Naive thymus-derived CD4-positive, alpha-beta T cell (primary cell): Measurements from ENCODE around the gene SLCO2A1. TPM values are rescaled to one million over a fixed set of nuclear protein-coding genes. Genes with fewer than 3 reads are reported as not detected.

Experiments
- ATAC-seq: fragments of 150-1000 bp; cut with Tn5 transposase; 2 replicates; pipeline ENCODE4 v1.10.0; 2021; ENCODE audit warnings: mild to moderate bottlenecking, moderate library complexity
- CTCF ChIA-PET: fragments of 350-600 bp; sonication (Branson Sonifier 250); formaldehyde crosslinking; loops from one replicate; lab custom pipeline; 2021; ENCODE audit warnings: antibody characterized with exemption; lab: Charles Lee
- POLR2A ChIA-PET: fragments of 350-600 bp; sonication (Branson Sonifier 250); formaldehyde crosslinking; loops from one replicate; lab custom pipeline; 2021; ENCODE audit warnings: antibody characterized with exemption, inconsistent platforms; lab: Charles Lee
- DNase-seq, 9 donors: peaks; one replicate each; pipeline versions ENCODE4 v3.0.0 to v3.0.0-alpha.2; 2020 to 2022; ENCODE audit warnings: mixed read lengths in 1 of 9
- H3K27ac ChIP-seq: one replicate; pipeline ENCODE4 v1.7.0; 2013; ENCODE audit warnings: mild to moderate bottlenecking, low read depth, low read length, moderate library complexity
- H3K27me3 ChIP-seq, 2 donors: one replicate each; pipeline ENCODE4 v1.7.0; 2013; ENCODE audit warnings: low read length in 2 of 2, mild to moderate bottlenecking in 2 of 2, moderate library complexity in 2 of 2; ENCODE audit not compliant: control insufficient read depth in 2 of 2, insufficient read depth in 2 of 2
- H3K36me3 ChIP-seq, 3 experiments: 1 replicate in 2 of 3; 2 replicates in 1 of 3; pipeline ENCODE4 v1.7.0; 2013; ENCODE audit warnings: low read length in 3 of 3, mild to moderate bottlenecking in 3 of 3, moderate library complexity in 1 of 3; ENCODE audit not compliant: insufficient read depth in 3 of 3, control insufficient read depth in 2 of 3
- H3K4me1 ChIP-seq, 2 donors: one replicate each; pipeline ENCODE4 v1.7.0; 2013; ENCODE audit warnings: low read length in 2 of 2, mild to moderate bottlenecking in 2 of 2, moderate library complexity in 1 of 2; ENCODE audit not compliant: control insufficient read depth in 2 of 2, insufficient read depth in 2 of 2
- H3K4me3 ChIP-seq: 2 replicates; pipeline ENCODE4 v1.7.0; 2013; ENCODE audit warnings: mild to moderate bottlenecking, low read length
- H3K9me3 ChIP-seq, 3 experiments: 1 replicate in 2 of 3; 2 replicates in 1 of 3; pipeline ENCODE4 v1.7.0; 2013; ENCODE audit warnings: low read length in 3 of 3; ENCODE audit not compliant: control insufficient read depth in 2 of 3
- H3K27ac Mint-ChIP-seq, 9 donors: one replicate each; pipeline ENCODE4 v1.8.0; 2020 to 2022; ENCODE audit warnings: mixed read lengths in 9 of 9, mild to moderate bottlenecking in 8 of 9, moderate library complexity in 5 of 9, inconsistent platforms in 2 of 9
- H3K27me3 Mint-ChIP-seq, 5 donors: one replicate each; pipeline ENCODE4 v1.8.0; 2021 to 2022; ENCODE audit warnings: mixed read lengths in 5 of 5, mild to moderate bottlenecking in 1 of 5
- H3K36me3 Mint-ChIP-seq, 5 donors: one replicate each; pipeline ENCODE4 v1.8.0; 2020 to 2022; ENCODE audit warnings: mixed read lengths in 5 of 5, mild to moderate bottlenecking in 3 of 5, inconsistent platforms in 1 of 5
- H3K4me1 Mint-ChIP-seq, 7 donors: one replicate each; pipeline ENCODE4 v1.8.0; 2020 to 2022; ENCODE audit warnings: mixed read lengths in 7 of 7, mild to moderate bottlenecking in 3 of 7, inconsistent platforms in 1 of 7
- H3K4me3 Mint-ChIP-seq, 10 donors: one replicate each; pipeline ENCODE4 v1.8.0; 2020 to 2022; ENCODE audit warnings: mild to moderate bottlenecking in 10 of 10, mixed read lengths in 10 of 10, moderate library complexity in 6 of 10, inconsistent platforms in 2 of 10
- H3K9me3 Mint-ChIP-seq, 11 donors: one replicate each; pipeline ENCODE4 v1.8.0; 2020 to 2022; ENCODE audit warnings: mixed read lengths in 11 of 11, mild to moderate bottlenecking in 4 of 11, inconsistent platforms in 1 of 11, moderate library complexity in 1 of 11
- intact Hi-C, 2 donors: fragments of 100-400 bp; cut with micrococcal nuclease; formaldehyde crosslinking; loops; one replicate each; pipeline ENCODE4 v1.15.1; 2023
- polyA plus RNA-seq, 2 donors: library from polyadenylated mRNA; unstranded; fragments of 300-500 nt; fragmentation: Illumina TruSeq; gene quantifications; one replicate each; pipeline ENCODE4 v1.2.3, GENCODE V29; 2021
- total RNA-seq, 6 experiments: library from RNA in 5 of 6; stranded (reverse) in 5 of 6; gene quantifications; 1 replicate in 5 of 6; 2 replicates in 1 of 6; pipeline ENCODE4 v1.2.3 and lab custom pipeline; 2021 to 2026

The SLCO2A1 gene
- total and polyA plus RNA-seq, 7 experiments from 2014 or later, result not detected

DNA sequence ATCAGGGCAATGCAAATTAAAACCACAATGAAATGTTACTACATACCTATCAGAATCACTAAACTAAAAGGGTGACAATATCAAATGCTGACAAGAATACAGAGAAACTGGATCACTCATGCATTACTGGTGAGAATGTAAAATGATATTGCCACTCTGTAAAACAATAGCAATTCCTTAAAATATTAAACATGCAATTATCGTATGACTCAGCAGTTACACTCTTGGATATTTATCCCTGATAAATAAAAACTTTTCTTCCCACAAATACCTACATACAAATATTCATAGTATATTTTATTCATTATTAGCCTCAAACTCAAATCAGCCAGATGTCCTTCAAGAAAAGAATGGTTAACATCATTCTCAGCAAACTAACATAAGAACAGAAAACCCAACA lies 108.1 kb downstream of the SLCO2A1 start:
- Histone ChIP-seq H3K4me1 (no peaks in the 10 kb centered on the region), H3K4me3 (no peak overlapping the region), H3K36me3 (no peaks in the 10 kb centered on the region), H3K9me3 (no peaks in the 10 kb centered on the region), H3K27ac (no peak overlapping the region), H3K27me3 (no peaks in the 10 kb centered on the region)
- Mint-ChIP-seq H3K4me3 (no peak overlapping the region), H3K27me3 (peaks cover 10 to 44% (median 28%) of the 10 kb centered on the region in 5 donors), H3K27ac (no peak overlapping the region), H3K4me1 (peaks cover 0 to 1% (median 0%) of the 10 kb centered on the region in 7 donors), H3K9me3 (peaks cover 0 to 8% (median 0%) of the 10 kb centered on the region in 11 donors), H3K36me3 (no peaks in the 10 kb centered on the region)
- no peak for DNase-seq
- ChIA-PET CTCF (no interaction called here), POLR2A (no interaction called here)
- ATAC-seq, result no peak
- intact Hi-C loops, result loop anchor here (10.0 kb wide), 2 partner anchors 477 to 563 kb away; partner anchors contain the start of genes ANAPC13 (in 1 of the 2) and CEP63 (in 1 of the 2)

DNA sequence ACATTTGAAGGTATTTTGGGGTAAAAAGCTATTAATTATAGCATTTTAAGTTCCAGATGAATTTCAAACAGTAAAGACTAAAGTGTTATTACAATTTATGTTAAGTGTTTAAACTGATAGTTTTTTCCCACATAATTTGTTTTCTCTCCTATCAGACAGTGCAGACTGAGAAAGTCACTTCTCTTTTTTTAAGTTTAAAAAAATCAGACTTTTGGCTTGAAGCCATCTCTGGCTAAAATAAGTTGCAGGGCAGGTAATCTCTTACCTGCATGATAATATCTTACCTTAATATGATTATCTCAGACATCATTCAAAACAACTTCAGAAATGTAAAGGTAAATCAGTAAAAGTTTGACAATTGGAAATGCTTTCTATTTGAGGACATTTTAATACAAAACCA lies 112.6 kb downstream of the SLCO2A1 start:
- Mint-ChIP-seq H3K4me1 (no peaks in the 10 kb centered on the region), H3K27ac (no peak overlapping the region), H3K36me3 (no peaks in the 10 kb centered on the region), H3K9me3 (peaks cover 0 to 8% (median 0%) of the 10 kb centered on the region in 11 donors), H3K27me3 (peaks cover 25 to 39% (median 28%) of the 10 kb centered on the region in 5 donors), H3K4me3 (no peak overlapping the region)
- DNase-seq, result no peak
- no peak for ATAC-seq
- POLR2A ChIA-PET, result no interaction called here
- CTCF ChIA-PET, result no interaction called here
- Histone ChIP-seq H3K27ac (no peak overlapping the region), H3K4me1 (no peaks in the 10 kb centered on the region), H3K27me3 (no peaks in the 10 kb centered on the region), H3K9me3 (no peaks in the 10 kb centered on the region), H3K36me3 (no peaks in the 10 kb centered on the region), H3K4me3 (no peak overlapping the region)
- intact Hi-C loops, result no loop called here

DNA sequence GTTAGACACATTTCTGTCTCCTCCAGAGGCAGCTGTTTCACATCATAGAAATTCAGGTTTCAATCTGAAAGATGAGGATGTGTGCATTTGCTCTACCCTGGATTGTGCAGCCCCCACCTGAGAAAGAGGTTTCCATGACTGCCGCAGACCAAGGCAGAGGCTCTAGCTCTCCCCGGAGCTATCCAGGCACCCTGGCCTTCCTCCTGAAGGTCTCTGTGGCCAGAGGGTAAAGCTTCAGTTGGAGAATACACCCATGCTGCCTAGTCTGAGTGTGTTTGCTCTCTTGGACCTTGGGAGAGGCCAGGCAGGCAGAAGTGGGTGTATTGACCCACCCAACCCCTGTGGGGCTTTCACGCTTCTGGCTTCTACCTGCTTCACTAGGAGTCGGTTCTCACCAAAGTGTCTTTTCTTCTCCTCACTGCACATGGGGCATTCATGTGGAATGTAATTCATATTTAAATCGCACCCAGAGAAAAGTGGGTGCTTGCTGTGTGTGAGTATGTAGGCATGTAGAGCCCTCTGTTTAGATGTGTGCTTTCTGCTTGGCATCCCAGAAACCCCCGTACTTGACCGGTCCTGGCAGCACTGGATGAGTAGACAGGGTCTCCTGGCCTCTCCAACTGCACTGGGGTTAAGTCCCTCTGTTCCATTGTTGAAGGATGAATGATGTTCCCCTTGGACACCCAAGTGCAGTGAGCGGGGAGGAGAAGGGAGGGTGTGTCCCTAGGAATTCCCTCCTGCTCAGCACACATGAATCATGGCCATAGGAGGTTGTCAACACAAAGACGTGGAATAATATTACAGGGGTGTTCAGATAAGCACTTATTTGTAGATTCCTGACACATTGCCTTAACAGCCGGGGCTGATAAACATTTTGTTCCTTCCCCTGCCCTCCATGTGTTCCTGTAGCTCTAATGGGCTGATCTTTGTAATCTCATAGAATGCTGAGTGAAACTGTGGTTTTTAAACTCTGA lies 113.8 kb downstream of the SLCO2A1 start:
- Mint-ChIP-seq H3K27ac (no peak overlapping the region), H3K4me3 (no peak overlapping the region), H3K27me3 (peaks cover 22 to 39% (median 25%) of the 10 kb centered on the region in 5 donors), H3K36me3 (no peaks in the 10 kb centered on the region), H3K4me1 (no peaks in the 10 kb centered on the region), H3K9me3 (peaks cover 0 to 8% (median 0%) of the 10 kb centered on the region in 11 donors)
- ATAC-seq (no peak), DNase-seq (no peak)
- Histone ChIP-seq H3K27ac (no peak overlapping the region), H3K4me1 (no peaks in the 10 kb centered on the region), H3K27me3 (peaks cover 0 to 8% of the 10 kb centered on the region in 2 donors), H3K4me3 (no peak overlapping the region), H3K9me3 (no peaks in the 10 kb centered on the region), H3K36me3 (no peaks in the 10 kb centered on the region)
- ChIA-PET CTCF (interaction anchor here (0.6 kb wide), 1 partner anchor 1177 kb away, joined by 3 read pairs; no protein-coding TSS in a partner anchor), POLR2A (no interaction called here)
- intact Hi-C loops, result no loop called here

DNA sequence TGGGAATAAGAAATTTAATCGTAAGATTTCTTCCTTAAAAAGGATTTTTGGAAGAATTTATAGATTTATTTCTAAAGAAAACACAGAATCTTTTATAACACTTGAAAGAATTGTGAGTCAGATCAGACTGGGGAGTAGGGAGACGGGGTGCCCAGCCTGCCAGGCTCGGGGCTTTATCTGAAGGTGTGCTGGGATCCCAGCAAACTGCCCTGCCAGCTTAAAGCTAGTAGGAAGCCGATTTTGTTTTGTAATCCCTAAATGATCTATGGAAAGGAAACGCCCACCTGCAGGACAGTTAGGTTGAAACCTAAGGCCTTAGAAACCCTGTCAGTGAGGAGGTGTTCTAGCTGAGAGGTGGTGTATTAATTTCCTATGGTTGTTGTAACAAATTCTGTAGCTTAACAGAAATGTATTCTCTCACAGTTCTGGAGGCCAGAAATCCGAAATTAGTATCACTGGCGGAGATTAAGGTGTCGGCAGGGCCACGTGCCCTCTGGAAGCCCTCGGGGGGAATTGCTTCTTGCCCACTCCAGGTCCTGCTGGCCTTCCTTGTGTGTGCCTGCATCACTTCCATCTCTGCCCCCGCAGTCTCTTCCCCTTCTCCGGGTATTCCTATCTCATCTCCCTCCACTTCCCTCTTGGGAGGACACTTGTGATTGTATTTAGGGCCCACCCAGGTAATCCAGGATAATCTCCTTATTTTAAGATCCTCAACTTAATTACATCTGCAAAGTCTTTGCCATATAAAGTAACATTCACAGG lies 114.7 kb downstream of the SLCO2A1 start:
- ATAC-seq, result no peak
- no peak overlapping the region for H3K27ac ChIP-seq
- CTCF ChIA-PET, result no interaction called here
- no peak overlapping the region for H3K27ac Mint-ChIP-seq
- H3K9me3 ChIP-seq, result no peaks in the 10 kb centered on the region
- H3K27me3 Mint-ChIP-seq, result peaks cover 22 to 40% (median 28%) of the 10 kb centered on the region in 5 donors
- intact Hi-C loops, result no loop called here
- DNase-seq, result no peak
- peaks cover 0 to 9% of the 10 kb centered on the region in 2 donors for H3K27me3 ChIP-seq
- H3K4me3 ChIP-seq, result no peak overlapping the region
- H3K4me1 Mint-ChIP-seq, result no peaks in the 10 kb centered on the region
- no peaks in the 10 kb centered on the region for H3K36me3 Mint-ChIP-seq
- H3K4me1 ChIP-seq, result no peaks in the 10 kb centered on the region
- no peak overlapping the region for H3K4me3 Mint-ChIP-seq
- H3K36me3 ChIP-seq, result no peaks in the 10 kb centered on the region
- POLR2A ChIA-PET, result no interaction called here
- peaks cover 0 to 8% (median 0%) of the 10 kb centered on the region in 11 donors for H3K9me3 Mint-ChIP-seq

DNA sequence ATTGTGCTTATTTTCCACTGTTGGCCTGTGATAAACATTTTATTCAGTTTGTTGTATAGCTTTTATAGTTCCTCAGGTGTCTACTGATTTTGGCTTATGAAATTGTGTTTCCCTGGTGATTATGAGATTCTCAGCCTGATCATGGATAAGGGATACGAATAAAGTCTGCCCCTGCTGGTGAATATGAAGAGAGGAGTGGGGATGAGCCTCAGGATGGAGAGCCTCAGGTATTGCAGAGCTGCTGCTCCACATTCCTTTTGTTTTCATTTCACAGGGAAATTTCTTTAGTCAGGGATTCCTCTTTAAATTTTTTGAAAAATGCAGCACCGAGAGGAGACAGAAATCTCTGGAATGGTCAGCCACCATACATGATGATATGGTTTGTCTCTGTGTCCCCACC lies 119.3 kb downstream of the SLCO2A1 start:
- no peaks in the 10 kb centered on the region for H3K9me3 ChIP-seq
- intact Hi-C loops, result no loop called here
- Mint-ChIP-seq H3K4me3 (no peak overlapping the region), H3K36me3 (no peaks in the 10 kb centered on the region), H3K9me3 (peaks cover 0 to 2% (median 0%) of the 10 kb centered on the region in 11 donors), H3K4me1 (no peaks in the 10 kb centered on the region), H3K27ac (no peak overlapping the region), H3K27me3 (peaks cover 10 to 34% (median 24%) of the 10 kb centered on the region in 5 donors)
- no peaks in the 10 kb centered on the region for H3K36me3 ChIP-seq
- H3K27me3 ChIP-seq, result peaks cover 0 to 9% of the 10 kb centered on the region in 2 donors
- ChIA-PET CTCF (no interaction called here), POLR2A (no interaction called here)
- DNase-seq, result no peak
- H3K4me1 ChIP-seq, result no peaks in the 10 kb centered on the region
- H3K27ac ChIP-seq, result no peak overlapping the region
- no peak for ATAC-seq
- no peak overlapping the region for H3K4me3 ChIP-seq

DNA sequence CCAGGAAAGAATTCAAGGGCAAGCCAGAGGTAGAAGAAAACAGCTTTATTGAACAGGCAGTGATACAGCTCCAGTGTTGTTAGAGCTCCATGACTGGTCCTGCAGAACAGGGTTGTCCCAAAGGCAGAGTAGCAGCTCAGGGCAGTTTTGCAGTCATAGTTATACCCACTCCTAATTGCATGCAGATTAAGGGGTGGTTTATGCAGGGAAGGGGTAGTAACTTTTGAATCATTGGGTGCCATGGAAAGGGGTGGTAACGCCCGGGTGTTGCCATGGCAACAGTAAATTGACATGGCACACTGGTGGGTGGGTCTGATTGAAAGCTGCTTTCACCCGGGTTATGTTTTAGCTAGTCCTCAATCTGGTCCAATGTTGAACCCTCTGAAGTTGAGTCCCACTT lies 124.3 kb downstream of the SLCO2A1 start:
- intact Hi-C loops, result no loop called here
- Histone ChIP-seq H3K36me3 (no peaks in the 10 kb centered on the region), H3K4me1 (no peaks in the 10 kb centered on the region), H3K27ac (no peak overlapping the region), H3K27me3 (no peaks in the 10 kb centered on the region), H3K9me3 (no peaks in the 10 kb centered on the region), H3K4me3 (no peak overlapping the region)
- Mint-ChIP-seq H3K4me3 (no peak overlapping the region), H3K4me1 (no peaks in the 10 kb centered on the region), H3K27me3 (peaks cover 10 to 47% (median 35%) of the 10 kb centered on the region in 5 donors), H3K36me3 (peaks cover 0 to 4% (median 0%) of the 10 kb centered on the region in 5 donors), H3K9me3 (peaks cover 0 to 11% (median 5%) of the 10 kb centered on the region in 11 donors), H3K27ac (no peak overlapping the region)
- DNase-seq (no peak), ATAC-seq (no peak)
- ChIA-PET POLR2A (no interaction called here), CTCF (no interaction called here)
